Thyroid gland (tissue), 4 donors: ENCODE data around the gene KLRC1. TPM values are rescaled to one million over a fixed set of nuclear protein-coding genes. Genes with fewer than 3 reads are reported as not detected.
"Not testable (repeated sequence)": the region's sequence is repeated elsewhere in the genome, so short reads cannot be mapped to it uniquely, and the experiment has no call there.

ENCODE experiments used
- DNase-seq, 2 donors: peaks; one replicate each; pipeline ENCODE4 v3.0.0-alpha.2; 2019
- H3K27ac ChIP-seq, 3 donors: fragments of 200-600 bp; sonication (generic); 1 replicate in 2 of 3; 2 replicates in 1 of 3; pipeline ENCODE4 v1.5.1; 2016 to 2019; ENCODE audit warnings: mild to moderate bottlenecking in 1 of 3, moderate library complexity in 1 of 3
- H3K27me3 ChIP-seq: fragments of 200-600 bp; sonication (generic); one replicate; pipeline ENCODE4 v1.5.1; 2019
- H3K36me3 ChIP-seq, 2 donors: fragments of 200-600 bp; sonication (generic); one replicate each; pipeline ENCODE4 v1.5.1; 2016 to 2019
- H3K4me1 ChIP-seq, 2 donors: fragments of 200-600 bp; sonication (generic); one replicate each; pipeline ENCODE4 v1.5.1; 2017 to 2019
- H3K4me3 ChIP-seq, 3 donors: fragments of 200-600 bp; sonication (generic); replicated peaks in 1 of 3; 1 replicate in 2 of 3; 2 replicates in 1 of 3; pipeline ENCODE4 v1.5.1; 2016; ENCODE audit warnings: mild to moderate bottlenecking in 1 of 3
- H3K9me3 ChIP-seq: fragments of 200-600 bp; sonication (generic); one replicate; pipeline ENCODE4 v1.5.1; 2017
- POLR2A ChIP-seq, 2 donors: fragments of 450-650 bp; IDR thresholded peaks; one replicate each; pipeline ENCODE4 v1.6.1; 2017; ENCODE audit warnings: antibody characterized with exemption in 2 of 2, mild to moderate bottlenecking in 2 of 2, moderate library complexity in 1 of 2
- WGBS, 2 donors: methylation state at CpG; one replicate each; pipeline ENCODE4 v1.1.5; 2017; 5-methylcytosine and 5-hydroxymethylcytosine counted together
- intact Hi-C: fragments of 100-400 bp; cut with DNase I; formaldehyde crosslinking; loops from one replicate; pipeline ENCODE4 v1.15.1; 2023
- total RNA-seq, 4 donors: library from RNA; depleted of rRNA; stranded (reverse); fragments of >200 nt; gene quantifications; one replicate each; pipeline ENCODE4 v1.2.3, GENCODE V29; 2016
- TF ChIP-seq, protein P1 (sequence below), 6 experiments: fragments of 200-600 bp in 3 of 6; fragments of 450-650 bp in 3 of 6; sonication (generic) in 3 of 6; IDR thresholded peaks; one replicate each; pipeline ENCODE4 v1.5.1; 2016 to 2019; ENCODE audit warnings: antibody characterized with exemption in 6 of 6, mild to moderate bottlenecking in 2 of 6, inconsistent platforms in 1 of 6, moderate library complexity in 1 of 6

Gene KLRC1
- total RNA-seq, 4 donors from 2014 or later = 0.67 to 3.0 (median 1.7) TPM

DNA sequence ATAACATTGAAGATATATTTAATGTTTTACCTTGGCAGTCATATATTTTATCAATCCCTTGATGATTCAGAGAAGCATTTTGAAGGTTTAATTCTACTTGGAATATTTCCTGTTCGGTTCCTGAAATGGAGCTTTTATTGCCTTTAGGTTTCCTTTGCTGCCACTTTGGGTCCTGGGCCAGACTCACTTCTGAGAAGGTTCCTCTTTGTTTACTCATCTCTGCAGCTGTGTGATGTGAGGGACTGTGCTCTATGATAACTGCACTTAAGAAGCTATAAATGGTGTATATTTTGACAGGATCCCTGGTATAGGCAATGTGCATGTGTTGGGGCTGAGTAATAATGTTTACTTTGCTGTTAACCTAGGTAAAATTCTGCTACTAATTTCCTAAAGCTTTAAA, 32.8 kb downstream of the KLRC1 start, which contains the start of gene KLRC3:
TSS of gene KLRC3 (minus strand) at position 262 of the 400 bp plus-strand sequence. CDS start at position 217, 45 bp downstream.
- H3K4me1 ChIP-seq, H3K36me3 ChIP-seq, DNase-seq, H3K27ac ChIP-seq, H3K27me3 ChIP-seq, H3K9me3 ChIP-seq, H3K4me3 ChIP-seq, intact Hi-C loops: not testable (repeated sequence)
- WGBS, 2 donors = 29 to 37% methylated on average over 1 of the region's 1 CpG

DNA sequence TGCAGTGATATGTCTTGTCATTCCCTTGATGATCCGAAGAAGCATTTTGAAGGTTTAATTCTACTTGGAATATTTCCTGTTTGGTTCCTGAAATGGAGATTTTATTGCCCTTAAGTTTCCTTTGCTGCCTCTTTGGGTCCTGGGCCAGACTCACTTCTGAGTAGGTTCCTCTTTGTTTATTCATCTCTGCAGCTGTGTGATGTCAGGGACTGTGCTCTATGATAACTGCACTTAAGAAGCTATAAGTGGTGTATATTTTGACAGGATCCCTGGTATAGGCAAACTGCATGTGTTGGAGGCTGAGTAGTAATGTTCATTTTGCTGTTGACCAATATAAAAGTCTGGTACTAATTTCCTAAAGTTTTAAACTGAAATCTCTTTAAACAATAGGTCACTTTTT, 43.8 kb downstream of the KLRC1 start, which contains the start of gene KLRC4:
TSS of gene KLRC4 (minus strand) at position 366 of the 400 bp plus-strand sequence. CDS start at position 184, 182 bp downstream.
- Histone ChIP-seq H3K27ac (no peak within 1 kb of the TSS), H3K36me3 (no peaks in the 10 kb centered on the region), H3K4me1 (no peaks in the 10 kb centered on the region), H3K27me3 (no peaks in the 10 kb centered on the region), H3K4me3 (no peak within 1 kb of the TSS), H3K9me3 (no peaks in the 10 kb centered on the region)
- 0% methylated on average over 1 of the region's 1 CpG for WGBS, 2 donors
- no peak for DNase-seq
- intact Hi-C loops = no loop called here
- no peak for TF ChIP-seq POLR2A (IDR thresholded peaks at IDR 0.05)
- TF ChIP-seq, protein P1, sequence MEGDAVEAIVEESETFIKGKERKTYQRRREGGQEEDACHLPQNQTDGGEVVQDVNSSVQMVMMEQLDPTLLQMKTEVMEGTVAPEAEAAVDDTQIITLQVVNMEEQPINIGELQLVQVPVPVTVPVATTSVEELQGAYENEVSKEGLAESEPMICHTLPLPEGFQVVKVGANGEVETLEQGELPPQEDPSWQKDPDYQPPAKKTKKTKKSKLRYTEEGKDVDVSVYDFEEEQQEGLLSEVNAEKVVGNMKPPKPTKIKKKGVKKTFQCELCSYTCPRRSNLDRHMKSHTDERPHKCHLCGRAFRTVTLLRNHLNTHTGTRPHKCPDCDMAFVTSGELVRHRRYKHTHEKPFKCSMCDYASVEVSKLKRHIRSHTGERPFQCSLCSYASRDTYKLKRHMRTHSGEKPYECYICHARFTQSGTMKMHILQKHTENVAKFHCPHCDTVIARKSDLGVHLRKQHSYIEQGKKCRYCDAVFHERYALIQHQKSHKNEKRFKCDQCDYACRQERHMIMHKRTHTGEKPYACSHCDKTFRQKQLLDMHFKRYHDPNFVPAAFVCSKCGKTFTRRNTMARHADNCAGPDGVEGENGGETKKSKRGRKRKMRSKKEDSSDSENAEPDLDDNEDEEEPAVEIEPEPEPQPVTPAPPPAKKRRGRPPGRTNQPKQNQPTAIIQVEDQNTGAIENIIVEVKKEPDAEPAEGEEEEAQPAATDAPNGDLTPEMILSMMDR (IDR thresholded peaks at IDR 0.05) = no peak

DNA sequence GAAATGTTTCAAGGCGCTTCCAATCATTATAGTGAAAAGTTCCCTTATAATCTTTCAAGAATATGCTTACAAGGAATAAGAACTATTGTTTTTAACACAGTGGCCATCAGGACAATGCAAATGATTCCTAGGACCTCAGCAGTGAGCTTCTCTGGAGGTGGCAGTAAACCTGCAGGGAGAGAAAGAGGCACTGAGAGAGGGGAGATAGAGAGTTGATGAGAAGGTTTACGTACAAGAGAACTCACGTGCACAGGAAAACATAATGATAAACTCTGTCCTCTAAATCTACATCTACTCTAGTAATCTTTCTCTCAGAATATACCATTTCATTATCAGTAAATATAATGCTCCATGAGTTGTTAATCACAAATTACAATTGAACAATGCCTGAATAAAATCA, 44.3 kb downstream of the KLRC1 start:
- H3K4me1 ChIP-seq = no peaks in the 10 kb centered on the region
- H3K27ac ChIP-seq = no peak overlapping the region
- H3K27me3 ChIP-seq = no peaks in the 10 kb centered on the region
- no peaks in the 10 kb centered on the region for H3K9me3 ChIP-seq
- no peak for TF ChIP-seq POLR2A (IDR thresholded peaks at IDR 0.05)
- TF ChIP-seq, protein P1 (IDR thresholded peaks at IDR 0.05) = no peak
- no peaks in the 10 kb centered on the region for H3K36me3 ChIP-seq
- intact Hi-C loops = no loop called here
- H3K4me3 ChIP-seq = no peak overlapping the region
- WGBS, 2 donors = 74 to 75% methylated on average over 3 of the region's 3 CpGs
- no peak for DNase-seq

DNA sequence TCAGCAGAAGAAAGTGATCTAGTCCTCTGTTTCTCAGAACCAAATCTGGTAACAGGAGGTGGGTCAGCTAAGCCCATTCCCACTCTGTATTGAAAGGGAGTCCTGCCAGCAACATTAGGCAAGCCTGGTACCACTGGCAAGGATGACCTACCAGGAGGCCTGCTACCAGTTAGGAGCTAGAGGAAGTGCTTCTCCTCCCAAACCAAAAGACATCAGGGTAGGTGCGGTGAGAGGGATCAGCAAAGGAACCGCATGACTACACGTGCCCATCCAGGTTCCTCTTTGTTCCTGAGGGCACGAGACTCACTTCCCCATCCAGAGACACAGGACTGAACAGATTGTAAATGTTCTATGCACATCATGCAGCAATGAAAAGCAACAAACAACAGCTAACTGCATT, 46.5 kb downstream of the KLRC1 start:
- Histone ChIP-seq H3K4me1 (no peaks in the 10 kb centered on the region), H3K36me3 (no peaks in the 10 kb centered on the region), H3K27ac (no peak overlapping the region), H3K4me3 (no peak overlapping the region), H3K9me3 (no peaks in the 10 kb centered on the region), H3K27me3 (no peaks in the 10 kb centered on the region)
- WGBS, 2 donors = 75 to 76% methylated on average over 4 of the region's 4 CpGs
- DNase-seq = peak in 1 of 2 donors; percentile 5
- intact Hi-C loops = no loop called here
- TF ChIP-seq, protein P1 (IDR thresholded peaks at IDR 0.05) = no peak
- no peak for TF ChIP-seq POLR2A (IDR thresholded peaks at IDR 0.05)

DNA sequence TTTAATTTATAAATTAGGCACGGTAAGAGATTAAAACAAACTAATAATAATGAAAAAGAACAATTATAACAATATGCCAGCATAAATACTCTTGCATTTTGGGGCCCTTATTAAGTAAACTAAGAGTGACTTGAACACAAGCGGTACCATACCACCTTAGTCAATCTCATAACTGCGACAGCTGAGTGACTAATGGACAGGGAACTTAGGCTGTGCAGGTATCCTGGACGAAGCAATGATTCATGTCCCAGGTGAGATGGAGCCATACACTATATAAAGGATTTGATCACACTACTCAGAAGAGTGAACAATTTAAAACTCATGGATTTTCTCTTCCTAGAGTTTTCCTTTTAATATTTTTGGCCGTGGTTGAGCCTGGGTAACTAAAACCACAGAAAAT, 47.9 kb downstream of the KLRC1 start:
- Histone ChIP-seq H3K4me1 (no peaks in the 10 kb centered on the region), H3K27ac (no peak overlapping the region), H3K4me3 (no peak overlapping the region), H3K27me3 (no peaks in the 10 kb centered on the region), H3K9me3 (no peaks in the 10 kb centered on the region), H3K36me3 (no peaks in the 10 kb centered on the region)
- DNase-seq = no peak
- TF ChIP-seq, protein P1 (IDR thresholded peaks at IDR 0.05) = no peak
- TF ChIP-seq POLR2A (IDR thresholded peaks at IDR 0.05) = no peak
- 92 to 93% methylated on average over 5 of the region's 5 CpGs for WGBS, 2 donors
- intact Hi-C loops = no loop called here

DNA sequence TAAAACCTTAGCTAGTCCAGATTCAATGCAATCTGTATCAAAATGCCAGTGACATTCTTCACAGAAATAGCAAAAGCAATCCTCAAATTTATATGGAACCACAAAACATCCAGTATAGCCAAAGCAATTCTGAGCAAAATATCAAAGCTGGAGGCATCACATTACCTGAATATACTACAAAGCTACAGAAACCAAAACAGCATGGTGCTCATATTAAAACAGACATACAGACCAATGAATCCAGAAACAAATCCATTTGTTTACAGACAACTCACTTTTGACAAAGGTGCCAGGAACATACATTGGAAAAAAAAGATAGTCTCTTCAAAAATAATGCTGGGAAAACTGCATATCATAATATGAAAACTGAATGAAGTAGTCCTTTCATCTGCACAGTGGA, 48.4 kb downstream of the KLRC1 start:
- Histone ChIP-seq H3K36me3 (no peaks in the 10 kb centered on the region), H3K4me3 (no peak overlapping the region), H3K9me3 (no peaks in the 10 kb centered on the region), H3K4me1 (no peaks in the 10 kb centered on the region), H3K27ac (no peak overlapping the region), H3K27me3 (no peaks in the 10 kb centered on the region)
- DNase-seq = no peak
- intact Hi-C loops = no loop called here
- TF ChIP-seq POLR2A (IDR thresholded peaks at IDR 0.05) = no peak
- TF ChIP-seq, protein P1 (IDR thresholded peaks at IDR 0.05) = no peak
